ENCODE data around the gene GBF1.

DNA sequence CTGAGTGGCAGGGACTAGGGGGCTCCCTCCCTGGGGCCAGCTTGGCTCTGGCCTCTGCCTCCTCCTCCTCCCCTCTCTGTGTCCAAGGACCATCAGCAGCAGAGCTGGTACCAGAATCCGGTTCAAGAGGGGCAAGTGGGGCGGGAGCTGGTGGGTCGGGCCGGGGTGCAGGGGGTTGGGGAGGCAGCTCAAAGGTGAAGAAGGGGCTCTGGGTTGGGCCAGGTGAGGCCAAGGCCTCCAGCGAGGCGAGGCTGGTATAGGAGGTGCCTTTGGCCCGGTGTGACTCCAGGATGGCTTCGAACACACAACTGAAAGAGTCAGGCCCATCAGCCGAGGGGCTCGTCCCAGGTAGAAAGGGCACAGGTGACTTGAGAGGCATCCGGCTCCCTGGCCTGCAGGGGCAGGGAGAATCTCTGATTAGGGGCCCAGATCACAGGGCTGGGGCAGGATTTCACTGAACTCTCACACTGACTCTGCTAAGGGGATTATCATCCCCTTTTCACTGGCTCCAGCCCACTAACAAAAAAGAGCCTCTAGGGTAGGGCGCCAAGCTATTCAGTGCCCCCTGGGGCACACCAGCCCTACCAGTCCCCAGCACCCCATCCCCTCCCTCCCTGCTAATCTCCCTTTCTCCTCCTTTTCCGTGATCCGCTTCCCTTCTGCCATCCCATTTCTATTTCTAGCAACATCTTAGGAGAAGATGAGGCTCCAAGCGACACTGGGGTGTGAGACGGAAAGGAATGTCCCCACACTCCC, 168.7 kb downstream of the GBF1 start:
- no peak for TF ChIP-seq ARNT (IDR thresholded peaks at IDR 0.05)
- no peak for TF ChIP-seq CTBP1 (IDR thresholded peaks at IDR 0.05; ENCODE audit: borderline replicate concordance)
- TF ChIP-seq SP1 (IDR thresholded peaks at IDR 0.05): no peak
